ENCODE data around the gene FGG.

The FGG gene

GRCh38 chr4:154612472-154613414, at the start of gene FGG:
Gene FGG, minus strand, starts transcription at chr4:154612656. Its CDS starts 47 bp downstream, at chr4:154612609.
- DNase-seq (ENCODE audit: low spot score): no peak

- no peak for DNase-seq (ENCODE audit: low spot score)
Measured at GRCh38 chr4:154660052-154660451, 47.6 kb upstream of the FGG start.

GRCh38 chr4:154658680-154659405, 46.4 kb upstream of the FGG start:
- no peak for DNase-seq (ENCODE audit: low spot score)

- no peak for DNase-seq (ENCODE audit: low spot score)
Measured at GRCh38 chr4:154643493-154643892, 31.0 kb upstream of the FGG start.

GRCh38 chr4:154642373-154643009, 30.0 kb upstream of the FGG start:
- no peak for DNase-seq (ENCODE audit: low spot score)

- DNase-seq (ENCODE audit: low spot score): no peak
Measured at GRCh38 chr4:154640999-154641398, 28.5 kb upstream of the FGG start.

- DNase-seq (ENCODE audit: low spot score): no peak
Measured at GRCh38 chr4:154634058-154634457, 21.6 kb upstream of the FGG start.

- no peak for DNase-seq (ENCODE audit: low spot score)
Measured at GRCh38 chr4:154631828-154632227, 19.4 kb upstream of the FGG start.

- no peak for DNase-seq (ENCODE audit: low spot score)
Measured at GRCh38 chr4:154630324-154630723, 17.9 kb upstream of the FGG start.

- DNase-seq (ENCODE audit: low spot score): peak; percentile 78
Measured at GRCh38 chr4:154626793-154627484, 14.5 kb upstream of the FGG start.

- no peak for DNase-seq (ENCODE audit: low spot score)
Measured at GRCh38 chr4:154625971-154626370, 13.5 kb upstream of the FGG start.

GRCh38 chr4:154623995-154624394, 11.5 kb upstream of the FGG start:
- DNase-seq (ENCODE audit: low spot score): no peak

GRCh38 chr4:154623436-154623835, 11.0 kb upstream of the FGG start:
- no peak for DNase-seq (ENCODE audit: low spot score)

- peak; percentile 63 for DNase-seq (ENCODE audit: low spot score)
Measured at GRCh38 chr4:154622598-154622997, 10.1 kb upstream of the FGG start.

- no peak for DNase-seq (ENCODE audit: low spot score)
Measured at GRCh38 chr4:154620111-154620510, 7.7 kb upstream of the FGG start.

- peak; percentile 64 for DNase-seq (ENCODE audit: low spot score)
Measured at GRCh38 chr4:154618708-154619315, 6.4 kb upstream of the FGG start.

GRCh38 chr4:154617820-154618317, 5.4 kb upstream of the FGG start:
- no peak for DNase-seq (ENCODE audit: low spot score)

GRCh38 chr4:154616731-154617130, 4.3 kb upstream of the FGG start:
- DNase-seq (ENCODE audit: low spot score): no peak

- no peak for DNase-seq (ENCODE audit: low spot score)
Measured at GRCh38 chr4:154616287-154616686, 3.8 kb upstream of the FGG start.

GRCh38 chr4:154615211-154615610, 2.8 kb upstream of the FGG start:
- no peak for DNase-seq (ENCODE audit: low spot score)

GRCh38 chr4:154614306-154614705, 1.9 kb upstream of the FGG start:
- no peak for DNase-seq (ENCODE audit: low spot score)
